SK-N-SH (cell line): ENCODE measurements around the gene MPP3. TPM values are rescaled to one million over a fixed set of nuclear protein-coding genes. Genes with fewer than 3 reads are reported as not detected.
"Not testable (repeated sequence)": the region's sequence is repeated elsewhere in the genome, so short reads cannot be mapped to it uniquely, and the experiment has no call there.

Experiments
- CTCF ChIA-PET: fragments of 300-600, 350-600 bp; formaldehyde crosslinking; extraction: SDS; loops from one replicate; lab custom pipeline; 2021; lab: Yijun Ruan, JAX
- POLR2A ChIA-PET: fragments of 350-600 bp; sonication (Branson Sonifier 250); formaldehyde crosslinking; extraction: SDS; loops from one replicate; lab custom pipeline; 2020; ENCODE audit warnings: antibody characterized with exemption, inconsistent platforms; lab: Yijun Ruan, JAX
- DNase-seq: peaks from one replicate; pipeline ENCODE4 v3.0.0; 2012
- H2AFZ ChIP-seq: fragments of 200-600 bp; sonication (generic); 2 replicates; pipeline ENCODE4 v1.8.1; 2016; ENCODE audit warnings: antibody characterized with exemption, mild to moderate bottlenecking, low read depth
- H3F3A ChIP-seq: fragments of 200-600 bp; sonication (generic); replicated peaks from 2 replicates; pipeline ENCODE3; 2016; ENCODE audit warnings: antibody characterized with exemption, mild to moderate bottlenecking; ENCODE audit not compliant: insufficient read depth
- H3K27ac ChIP-seq, 2 experiments: fragments of 200-500 bp in 1 of 2; fragments of 200-600 bp in 1 of 2; sonication (Bioruptor generic) in 1 of 2; sonication (generic), shearing (Covaris generic) in 1 of 2; 2 replicates each; pipeline versions ENCODE4 v1.5.1 to v1.6.1; 2014 to 2016; ENCODE audit warnings: low read depth in 2 of 2, inconsistent platforms in 1 of 2, low read length in 1 of 2, mild to moderate bottlenecking in 1 of 2, mixed read lengths in 1 of 2
- H3K27me3 ChIP-seq: fragments of 200-600 bp; sonication (generic), shearing (Covaris generic); 2 replicates; pipeline ENCODE4 v1.6.1; 2016; ENCODE audit warnings: mixed run types; ENCODE audit not compliant: insufficient read depth
- H3K36me3 ChIP-seq, 2 experiments: fragments of 200-500 bp in 1 of 2; fragments of 200-600 bp in 1 of 2; sonication (Bioruptor generic) in 1 of 2; sonication (generic) in 1 of 2; replicated peaks in 1 of 2; 2 replicates each; pipeline versions ENCODE3 to v1.5.1; 2014 to 2016; ENCODE audit warnings: low read length in 1 of 2, mild to moderate bottlenecking in 1 of 2; ENCODE audit not compliant: insufficient read depth in 2 of 2, control insufficient read depth in 1 of 2
- H3K4me1 ChIP-seq, 2 experiments: fragments of 200-500 bp in 1 of 2; fragments of 200-600 bp in 1 of 2; sonication (Bioruptor generic) in 1 of 2; sonication (generic), shearing (Covaris generic) in 1 of 2; 2 replicates each; pipeline versions ENCODE4 v1.5.1 to v1.6.1; 2014 to 2016; ENCODE audit warnings: low read depth in 1 of 2, low read length in 1 of 2, mixed run types in 1 of 2; ENCODE audit not compliant: insufficient read depth in 2 of 2, control insufficient read depth in 1 of 2
- H3K4me2 ChIP-seq: fragments of 200-600 bp; sonication (generic), shearing (Covaris generic); 2 replicates; pipeline ENCODE4 v1.6.1; 2017; ENCODE audit warnings: mixed run types
- H3K4me3 ChIP-seq, 2 experiments: fragments of 200-500 bp in 1 of 2; fragments of 200-600 bp in 1 of 2; sonication (Bioruptor generic) in 1 of 2; sonication (generic), shearing (Covaris generic) in 1 of 2; 2 replicates each; pipeline versions ENCODE4 v1.5.1 to v1.8.1; 2014 to 2016; ENCODE audit warnings: low read depth in 2 of 2, inconsistent platforms in 1 of 2, low read length in 1 of 2, mild to moderate bottlenecking in 1 of 2, mixed read lengths in 1 of 2, moderate library complexity in 1 of 2
- H3K79me2 ChIP-seq: fragments of 200-600 bp; sonication (generic); 2 replicates; pipeline ENCODE4 v1.8.1; 2017; ENCODE audit warnings: mild to moderate bottlenecking; ENCODE audit not compliant: insufficient read depth
- H3K9ac ChIP-seq: fragments of 200-600 bp; sonication (generic); 2 replicates; pipeline ENCODE4 v1.6.1; 2017; ENCODE audit warnings: mixed run types
- H3K9me2 ChIP-seq: fragments of 200-600 bp; sonication (generic); 2 replicates; pipeline ENCODE4 v1.6.1; 2017; ENCODE audit warnings: mixed run types
- H3K9me3 ChIP-seq: fragments of 200-600 bp; sonication (generic); 2 replicates; pipeline ENCODE4 v1.6.1; 2017; ENCODE audit warnings: mixed run types, mild to moderate bottlenecking, moderate library complexity
- H4K20me1 ChIP-seq: fragments of 200-600 bp; sonication (generic); 2 replicates; pipeline ENCODE4 v1.6.1; 2017; ENCODE audit warnings: mild to moderate bottlenecking, mixed run types; ENCODE audit not compliant: insufficient read depth
- CTCF ChIP-seq: fragments of 200-600 bp; sonication (generic); IDR thresholded peaks from 2 replicates; pipeline ENCODE4 v1.6.1; 2017; ENCODE audit warnings: antibody characterized with exemption, mild to moderate bottlenecking, moderate library complexity
- EP300 ChIP-seq, 2 experiments: IDR thresholded peaks; 2 replicates each; pipeline versions ENCODE4 v1.4.0 to v1.6.1; 2012; ENCODE audit warnings: borderline replicate concordance in 1 of 2, low read depth in 1 of 2, low read length in 1 of 2
- FOSL2 ChIP-seq: IDR thresholded peaks from 2 replicates; pipeline ENCODE4 v1.4.0; 2012; ENCODE audit warnings: low read depth, mild to moderate bottlenecking, moderate library complexity, borderline replicate concordance
- GABPA ChIP-seq: IDR thresholded peaks from 2 replicates; pipeline ENCODE4 v1.4.0; 2012; ENCODE audit warnings: low read depth, mild to moderate bottlenecking
- JUND ChIP-seq: IDR thresholded peaks from 2 replicates; pipeline ENCODE4 v1.4.0; 2012
- RCOR1 ChIP-seq: fragments of 150-350 bp; IDR thresholded peaks from 2 replicates; pipeline ENCODE4 v1.6.1; 2017; ENCODE audit warnings: antibody characterized with exemption, low read length
- REST ChIP-seq: IDR thresholded peaks from 2 replicates; pipeline ENCODE4 v1.6.1; 2012; ENCODE audit warnings: mild to moderate bottlenecking, low read depth, low read length, moderate library complexity
- TAF1 ChIP-seq: IDR thresholded peaks from 2 replicates; pipeline ENCODE4 v1.6.1; 2012; ENCODE audit warnings: low read depth, mild to moderate bottlenecking, low read length, moderate library complexity, borderline replicate concordance
- ZBTB33 ChIP-seq: IDR thresholded peaks from 2 replicates; pipeline ENCODE4 v1.4.0; 2012; ENCODE audit warnings: low read depth, borderline replicate concordance
- WGBS: methylation state at CpG from one replicate; pipeline ENCODE4 v1.1.6; 2017; ENCODE audit warnings: low lambda C conversion rate; 5-methylcytosine and 5-hydroxymethylcytosine counted together
- polyA plus RNA-seq, 3 experiments: library from polyadenylated mRNA; depleted of rRNA; stranded (reverse); fragments of >200 nt; gene quantifications; 2 replicates each; pipeline ENCODE4 v1.2.3, GENCODE V29; 2012

The MPP3 gene
- polyA plus RNA-seq, 1 of the 3 experiments (the other 2 are of a cell fraction), result 14.1 TPM

DNA sequence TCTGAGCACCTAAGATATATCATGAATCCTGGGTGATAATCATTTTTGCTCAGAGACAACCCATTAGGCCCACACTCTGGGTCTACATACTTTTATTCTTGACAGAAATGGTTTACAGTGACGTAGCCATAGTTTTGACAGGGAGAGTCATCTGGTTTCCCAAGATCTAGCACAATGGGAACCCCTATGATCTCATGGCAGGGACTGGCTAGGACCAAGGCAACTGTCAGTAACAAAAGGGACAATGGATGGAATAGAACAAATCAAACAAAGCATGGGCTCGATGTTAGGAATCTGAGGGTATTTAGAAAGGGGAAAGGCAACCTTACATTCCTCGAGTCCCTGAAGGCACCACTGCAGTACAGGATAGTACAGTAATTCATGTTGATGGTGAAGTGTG lies 32.2 kb downstream of the MPP3 start:
- H4K20me1 ChIP-seq, result no peaks in the 10 kb centered on the region
- H3K36me3 ChIP-seq, result peaks cover 4 to 29% of the 10 kb centered on the region in 2 experiments
- H3K27ac ChIP-seq, result no peak overlapping the region
- no peak overlapping the region for H3K4me3 ChIP-seq
- H3K9me2 ChIP-seq, result no peaks in the 10 kb centered on the region
- WGBS, result 94% methylated on average over 3 of the region's 3 CpGs
- no peak overlapping the region for H3K9ac ChIP-seq
- H2AFZ ChIP-seq, result no peak overlapping the region
- H3K79me2 ChIP-seq, result no peaks in the 10 kb centered on the region
- ChIA-PET POLR2A (no interaction called here), CTCF (interaction anchor here (0.7 to 2.0 kb wide), 5 partner anchors 18 to 80 kb away, joined by 3 to 7 read pairs (median 3); no protein-coding TSS in a partner anchor)
- H3K9me3 ChIP-seq, result no peaks in the 10 kb centered on the region
- no peak for DNase-seq
- no peak overlapping the region for H3K4me2 ChIP-seq
- no peak for TF ChIP-seq CTCF
- no peak for TF ChIP-seq REST
- H3F3A ChIP-seq, result peaks cover 15% of the 10 kb centered on the region
- H3K4me1 ChIP-seq, result no peaks in the 10 kb centered on the region
- H3K27me3 ChIP-seq, result no peaks in the 10 kb centered on the region

- H3K79me2 ChIP-seq, result no peaks in the 10 kb centered on the region
- 94% methylated on average over 2 of the region's 2 CpGs for WGBS
- no peak overlapping the region for H3K9ac ChIP-seq
- peaks cover under 1% of the 10 kb centered on the region for H3F3A ChIP-seq
- H3K27me3 ChIP-seq, result no peaks in the 10 kb centered on the region
- no peak for DNase-seq
- H3K9me2 ChIP-seq, result no peaks in the 10 kb centered on the region
- H2AFZ ChIP-seq, result no peak overlapping the region
- no peak overlapping the region for H3K27ac ChIP-seq
- peaks cover 4 to 18% of the 10 kb centered on the region in 2 experiments for H3K36me3 ChIP-seq
- no peaks in the 10 kb centered on the region for H4K20me1 ChIP-seq
- no peak for TF ChIP-seq ZBTB33
- no peak for TF ChIP-seq GABPA
- no peak for TF ChIP-seq FOSL2
- no peak for TF ChIP-seq EP300 (IDR thresholded peaks at IDR 0.05; ENCODE audit: borderline replicate concordance in 1 of 2, low read depth in 1 of 2, low read length in 1 of 2)
- no peak for TF ChIP-seq RCOR1
- TF ChIP-seq REST, result no peak
- no peak for TF ChIP-seq JUND
- TF ChIP-seq TAF1, result no peak
- no peaks in the 10 kb centered on the region for H3K9me3 ChIP-seq
- no peak overlapping the region for H3K4me3 ChIP-seq
- CTCF ChIA-PET, result interaction anchor here (1.2 to 2.0 kb wide), 2 partner anchors 33 to 81 kb away, joined by 7 read pairs; no protein-coding TSS in a partner anchor
- H3K4me2 ChIP-seq, result no peak overlapping the region
- no peaks in the 10 kb centered on the region for H3K4me1 ChIP-seq
- POLR2A ChIA-PET, result no interaction called here
These were observed 33.9 kb downstream of the MPP3 start for GRCh38 chr17:43799047-43799446.

DNA sequence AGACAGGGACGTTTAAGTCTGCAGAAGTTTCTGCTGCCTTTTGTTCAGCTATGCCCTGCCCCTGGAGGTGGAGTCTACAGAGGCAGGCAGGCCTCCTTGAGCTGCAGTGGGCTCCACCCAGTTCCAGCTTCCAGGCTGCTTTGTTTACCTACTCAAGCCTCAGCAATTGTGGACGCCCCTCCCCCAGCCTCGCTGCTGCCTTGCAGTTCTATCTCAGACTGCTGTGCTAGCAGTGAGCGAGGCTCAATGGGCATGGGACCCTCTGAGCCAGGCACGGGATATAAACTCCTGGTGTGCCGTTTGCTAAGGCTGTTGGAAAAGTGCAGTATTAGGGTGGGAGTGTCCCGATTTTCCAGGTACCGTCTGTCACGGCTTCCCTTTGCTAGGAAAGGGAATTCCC lies 34.9 kb downstream of the MPP3 start:
- H3F3A ChIP-seq, H3K27ac ChIP-seq, H3K4me1 ChIP-seq, H3K79me2 ChIP-seq, H2AFZ ChIP-seq, POLR2A ChIA-PET, H3K4me2 ChIP-seq, H3K27me3 ChIP-seq, H4K20me1 ChIP-seq, H3K9ac ChIP-seq, H3K9me2 ChIP-seq, DNase-seq, H3K9me3 ChIP-seq, CTCF ChIA-PET, H3K4me3 ChIP-seq: not testable (repeated sequence)
- H3K36me3 ChIP-seq, result peaks cover 4 to 18% of the 10 kb centered on the region in 2 experiments
- WGBS, result 44% methylated on average over 5 of the region's 9 CpGs
